Smooth muscle cell (in vitro differentiated cells): Measurements from ENCODE around the gene PSMD11. TPM values are rescaled to one million over a fixed set of nuclear protein-coding genes. Genes with fewer than 3 reads are reported as not detected.

Experiments
- DNase-seq: peaks from one replicate; lab custom pipeline; 2025; ENCODE audit not compliant: unreplicated experiment; lab: John Stamatoyannopoulos, UW
- H2AFZ ChIP-seq: fragments of 200-600 bp; sonication (generic); 2 replicates; pipeline ENCODE4 v1.6.0; 2016; ENCODE audit warnings: antibody characterized with exemption, low read depth, mild to moderate bottlenecking
- H3F3A ChIP-seq: fragments of 200-600 bp; sonication (generic); 2 replicates; pipeline ENCODE4 v1.6.0; 2017; ENCODE audit warnings: antibody characterized with exemption, low read depth
- H3K27ac ChIP-seq: fragments of 200-600 bp; sonication (generic); 2 replicates; pipeline ENCODE4 v1.5.1; 2016; ENCODE audit warnings: low read depth, mild to moderate bottlenecking
- H3K27me3 ChIP-seq: fragments of 200-600 bp; sonication (generic); 2 replicates; pipeline ENCODE4 v1.6.1; 2016; ENCODE audit warnings: low read depth, mild to moderate bottlenecking
- H3K36me3 ChIP-seq: fragments of 200-600 bp; sonication (generic); 2 replicates; pipeline ENCODE4 v1.5.1; 2016; ENCODE audit warnings: low read depth
- H3K4me1 ChIP-seq: fragments of 200-600 bp; sonication (generic); 2 replicates; pipeline ENCODE4 v1.5.1; 2016; ENCODE audit warnings: low read depth
- H3K4me2 ChIP-seq: fragments of 200-600 bp; sonication (generic); 2 replicates; pipeline ENCODE4 v1.6.0; 2016; ENCODE audit warnings: mild to moderate bottlenecking
- H3K4me3 ChIP-seq: fragments of 200-600 bp; sonication (generic); 2 replicates; pipeline ENCODE4 v1.5.1; 2016; ENCODE audit warnings: mild to moderate bottlenecking
- H3K79me2 ChIP-seq: fragments of 200-600 bp; sonication (generic); 2 replicates; pipeline ENCODE4 v1.6.0; 2016; ENCODE audit warnings: low read depth, mild to moderate bottlenecking
- H3K9ac ChIP-seq: fragments of 200-600 bp; sonication (generic); 2 replicates; pipeline ENCODE4 v1.6.0; 2016; ENCODE audit warnings: low read depth
- H3K9me3 ChIP-seq: fragments of 200-600 bp; sonication (generic); replicated peaks from 2 replicates; pipeline ENCODE4 v1.5.1; 2016; ENCODE audit warnings: low read depth
- H4K20me1 ChIP-seq: fragments of 200-600 bp; sonication (generic); 2 replicates; pipeline ENCODE4 v1.6.0; 2016; ENCODE audit warnings: low read depth
- WGBS: methylation state at CpG from one replicate; pipeline ENCODE4 v1.1.7; 2016; ENCODE audit warnings: low lambda C conversion rate; 5-methylcytosine and 5-hydroxymethylcytosine counted together
- polyA plus RNA-seq: library from polyadenylated mRNA; unstranded; fragments of >200 nt; fragmentation: Nextera tagmentation; extraction: Ambion mirVana; gene quantifications from 2 replicates; pipeline ENCODE4 v1.2.1, GENCODE V29; 2016
- total RNA-seq: library from RNA; depleted of rRNA; stranded (reverse); fragments of >200 nt; gene quantifications from 2 replicates; pipeline ENCODE4 v1.2.3, GENCODE V29; 2014
- TF ChIP-seq, protein P1 (sequence below): fragments of 200-600 bp; sonication (generic); IDR thresholded peaks from 2 replicates; pipeline ENCODE4 v1.5.1; 2017; ENCODE audit warnings: borderline replicate concordance, mild to moderate bottlenecking, antibody characterized with exemption; ENCODE audit not compliant: insufficient read depth, poor library complexity, severe bottlenecking

PSMD11 gene
- total and polyA plus RNA-seq, 2 experiments from 2014 or later, result 46.9 to 150 TPM

DNA sequence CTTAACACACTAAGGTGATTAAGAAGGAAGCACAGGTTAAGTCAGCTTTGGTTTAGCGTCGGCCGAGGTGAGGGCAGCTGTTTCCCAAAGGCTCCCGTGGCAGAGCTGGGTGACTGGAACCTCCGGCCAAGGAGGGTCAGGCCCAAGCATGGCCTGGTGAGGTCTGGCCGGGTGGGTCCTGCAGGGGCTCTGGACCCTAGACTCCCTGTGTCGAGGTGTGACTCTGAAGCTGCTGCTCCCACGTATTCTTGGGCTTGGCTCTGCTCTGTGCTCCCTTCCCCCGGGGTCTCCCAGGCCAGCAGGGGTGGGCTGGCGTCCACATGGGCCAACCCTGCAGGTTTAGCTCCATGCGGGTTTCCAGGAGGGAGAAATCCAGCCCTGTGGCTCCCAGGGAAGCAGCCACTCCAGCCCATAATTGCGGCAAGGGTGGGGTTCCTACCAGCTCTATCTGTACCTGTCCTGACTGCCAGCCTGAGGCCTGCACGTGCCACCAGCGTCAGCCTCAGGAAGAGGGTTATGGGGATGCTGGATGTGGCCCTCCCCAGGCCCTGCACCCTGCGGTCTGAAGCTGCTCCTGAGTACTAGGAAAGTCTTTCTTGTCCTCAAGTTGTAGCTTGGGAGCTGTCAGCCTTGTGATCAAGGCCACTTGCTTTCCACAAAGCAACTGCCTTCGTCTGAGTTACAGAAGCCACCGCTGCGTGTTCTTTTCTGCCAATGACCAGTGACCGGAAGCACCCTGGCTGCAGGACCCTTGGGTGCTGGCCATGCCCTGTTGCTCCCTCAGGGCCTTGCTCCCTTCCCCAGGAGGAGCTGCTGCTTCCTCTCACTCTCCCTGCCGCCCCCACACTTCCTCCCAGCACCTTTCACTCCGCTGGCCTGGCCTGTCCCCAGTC lies 47.3 kb downstream of the PSMD11 start:
- H3K27me3 ChIP-seq, result no peaks in the 10 kb centered on the region
- H3K4me3 ChIP-seq, result no peak overlapping the region
- no peaks in the 10 kb centered on the region for H3K9me3 ChIP-seq
- TF ChIP-seq, protein P1, sequence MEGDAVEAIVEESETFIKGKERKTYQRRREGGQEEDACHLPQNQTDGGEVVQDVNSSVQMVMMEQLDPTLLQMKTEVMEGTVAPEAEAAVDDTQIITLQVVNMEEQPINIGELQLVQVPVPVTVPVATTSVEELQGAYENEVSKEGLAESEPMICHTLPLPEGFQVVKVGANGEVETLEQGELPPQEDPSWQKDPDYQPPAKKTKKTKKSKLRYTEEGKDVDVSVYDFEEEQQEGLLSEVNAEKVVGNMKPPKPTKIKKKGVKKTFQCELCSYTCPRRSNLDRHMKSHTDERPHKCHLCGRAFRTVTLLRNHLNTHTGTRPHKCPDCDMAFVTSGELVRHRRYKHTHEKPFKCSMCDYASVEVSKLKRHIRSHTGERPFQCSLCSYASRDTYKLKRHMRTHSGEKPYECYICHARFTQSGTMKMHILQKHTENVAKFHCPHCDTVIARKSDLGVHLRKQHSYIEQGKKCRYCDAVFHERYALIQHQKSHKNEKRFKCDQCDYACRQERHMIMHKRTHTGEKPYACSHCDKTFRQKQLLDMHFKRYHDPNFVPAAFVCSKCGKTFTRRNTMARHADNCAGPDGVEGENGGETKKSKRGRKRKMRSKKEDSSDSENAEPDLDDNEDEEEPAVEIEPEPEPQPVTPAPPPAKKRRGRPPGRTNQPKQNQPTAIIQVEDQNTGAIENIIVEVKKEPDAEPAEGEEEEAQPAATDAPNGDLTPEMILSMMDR, result no peak
- H3K27ac ChIP-seq, result no peak overlapping the region
- no peaks in the 10 kb centered on the region for H3K36me3 ChIP-seq
- no peaks in the 10 kb centered on the region for H3K79me2 ChIP-seq
- H3F3A ChIP-seq, result no peaks in the 10 kb centered on the region
- H2AFZ ChIP-seq, result no peak overlapping the region
- H3K4me2 ChIP-seq, result no peak overlapping the region
- no peak for DNase-seq
- H4K20me1 ChIP-seq, result peaks cover 24% of the 10 kb centered on the region
- no peak overlapping the region for H3K9ac ChIP-seq
- H3K4me1 ChIP-seq, result peaks cover 5% of the 10 kb centered on the region
- 90% methylated on average over 21 of the region's 21 CpGs for WGBS

DNA sequence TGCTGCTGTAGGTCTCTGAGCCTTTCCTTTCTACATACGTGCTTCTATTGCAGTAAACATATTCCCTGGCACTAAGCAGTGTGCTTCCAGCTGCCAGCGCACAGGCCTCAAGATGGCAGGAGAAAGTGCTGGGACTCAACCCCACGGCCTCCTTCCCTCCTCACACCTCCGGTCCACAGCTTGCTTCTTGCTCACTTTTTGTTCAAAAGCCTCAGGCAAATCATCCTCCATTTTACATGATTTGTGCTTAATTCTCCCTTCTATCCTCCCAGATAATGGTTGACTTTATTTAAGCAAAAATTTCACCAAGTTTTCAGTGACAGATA lies 47.9 kb downstream of the PSMD11 start:
- WGBS, result 90% methylated on average over 4 of the region's 4 CpGs
- H3K79me2 ChIP-seq, result no peaks in the 10 kb centered on the region
- no peaks in the 10 kb centered on the region for H3K9me3 ChIP-seq
- H3K9ac ChIP-seq, result no peak overlapping the region
- TF ChIP-seq, protein P1, result no peak
- no peak for DNase-seq
- peaks cover 24% of the 10 kb centered on the region for H4K20me1 ChIP-seq
- no peak overlapping the region for H2AFZ ChIP-seq
- no peak overlapping the region for H3K4me3 ChIP-seq
- H3K36me3 ChIP-seq, result no peaks in the 10 kb centered on the region
- H3K27me3 ChIP-seq, result no peaks in the 10 kb centered on the region
- peaks cover 5% of the 10 kb centered on the region for H3K4me1 ChIP-seq
- no peak overlapping the region for H3K27ac ChIP-seq
- H3K4me2 ChIP-seq, result no peak overlapping the region
- H3F3A ChIP-seq, result no peaks in the 10 kb centered on the region

DNA sequence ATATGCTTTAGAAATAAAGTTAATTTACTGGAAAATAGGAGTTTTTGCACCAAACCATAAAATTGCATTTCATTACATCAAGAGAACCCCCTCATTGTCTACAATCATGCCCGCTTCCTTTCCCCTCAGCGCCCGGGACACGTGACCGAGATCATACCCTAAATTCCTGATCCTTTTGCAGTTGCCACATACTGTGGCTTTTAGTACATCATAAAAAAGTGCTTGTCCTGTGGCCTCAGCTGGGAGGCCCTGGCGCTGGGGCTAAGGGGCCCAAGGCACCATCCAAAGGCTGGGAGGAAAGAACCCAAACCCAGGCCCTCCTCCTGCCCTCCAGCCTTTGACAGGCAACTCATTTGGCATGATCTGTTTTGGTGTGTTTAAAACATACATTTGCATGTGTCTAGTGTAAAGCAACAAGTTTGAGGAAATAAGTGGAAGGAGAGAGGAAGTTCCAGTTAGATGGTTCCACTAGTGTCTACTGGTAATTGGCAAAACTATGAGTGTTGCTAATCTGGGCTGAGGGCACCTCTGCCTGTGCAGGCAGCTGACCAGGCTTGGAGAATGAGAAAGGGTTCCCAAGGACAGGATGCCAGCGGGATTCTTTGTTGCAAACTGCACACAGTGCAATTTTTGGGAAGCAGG lies 48.5 kb downstream of the PSMD11 start:
- Histone ChIP-seq H3K36me3 (no peaks in the 10 kb centered on the region), H3K4me3 (no peak overlapping the region), H3K79me2 (no peaks in the 10 kb centered on the region), H3F3A (no peaks in the 10 kb centered on the region), H4K20me1 (peaks cover 24% of the 10 kb centered on the region), H3K27ac (no peak overlapping the region), H3K27me3 (no peaks in the 10 kb centered on the region), H3K4me1 (peaks cover 2% of the 10 kb centered on the region), H2AFZ (no peak overlapping the region), H3K9ac (no peak overlapping the region), H3K9me3 (no peaks in the 10 kb centered on the region), H3K4me2 (no peak overlapping the region)
- DNase-seq, result no peak
- 82% methylated on average over 7 of the region's 7 CpGs for WGBS
- TF ChIP-seq, protein P1, result no peak
